Vagina (tissue), 2 donors: ENCODE data around the gene NTRK3.

ENCODE experiments used
- CTCF ChIP-seq, 3 experiments: fragments of 450-650 bp in 2 of 3; fragments of 200-600 bp in 1 of 3; sonication (generic) in 1 of 3; IDR thresholded peaks; one replicate each; pipeline ENCODE4 v1.5.1; 2017 to 2019; ENCODE audit warnings: antibody characterized with exemption in 3 of 3, mild to moderate bottlenecking in 2 of 3, moderate library complexity in 2 of 3
- POLR2AphosphoS5 ChIP-seq, 2 donors: sonication (generic); formaldehyde crosslinking; IDR thresholded peaks; one replicate each; pipeline ENCODE4 v1.9.0; 2017; ENCODE audit warnings: antibody characterized with exemption in 2 of 2, mild to moderate bottlenecking in 2 of 2, low read depth in 1 of 2; ENCODE audit not compliant: insufficient read depth in 1 of 2

GRCh38 chr15:88232771-88233201 lies 23.8 kb downstream of the NTRK3 start:
- TF ChIP-seq CTCF (IDR thresholded peaks at IDR 0.05) (no peak), POLR2AphosphoS5 (IDR thresholded peaks at IDR 0.05; ENCODE audit: insufficient read depth in 1 of 2, low read depth in 1 of 2) (no peak)
